Keratinocyte (primary cell): ENCODE measurements around the gene SLC43A3. TPM values are rescaled to one million over a fixed set of nuclear protein-coding genes. Genes with fewer than 3 reads are reported as not detected.
A peak's percentile ranks its signal among the peaks of the same experiment; 100 is the strongest.

ENCODE experiments used
- DNase-seq: peaks from one replicate; pipeline ENCODE4 v3.0.0-alpha.2; 2011; ENCODE audit warnings: low read depth, missing footprints, low spot score
- FAIRE-seq: peaks from 2 replicates; lab custom pipeline; 2011; peaks lifted over from hg19 to GRCh38; lab: Jason Lieb, UNC
- H2AFZ ChIP-seq: 2 replicates; pipeline ENCODE4 v1.6.0; 2012; ENCODE audit warnings: low read length, control low read depth, inconsistent platforms; ENCODE audit not compliant: control insufficient read depth
- H3K27ac ChIP-seq: 2 replicates; pipeline ENCODE4 v1.5.1; 2011; ENCODE audit warnings: low read length; ENCODE audit not compliant: control insufficient read depth, insufficient read depth
- H3K27me3 ChIP-seq: 3 replicates; pipeline ENCODE4 v1.6.0; 2011; ENCODE audit warnings: low read length; ENCODE audit not compliant: control insufficient read depth, insufficient read depth; ENCODE audit errors: extremely low read depth
- H3K36me3 ChIP-seq, 2 experiments: 2 replicates in 1 of 2; 3 replicates in 1 of 2; pipeline ENCODE4 v1.5.1; 2011; ENCODE audit warnings: low read length in 2 of 2, mild to moderate bottlenecking in 1 of 2; ENCODE audit not compliant: control insufficient read depth in 2 of 2, insufficient read depth in 2 of 2; ENCODE audit errors: extremely low read depth in 1 of 2
- H3K4me1 ChIP-seq: 3 replicates; pipeline ENCODE4 v1.5.1; 2011; ENCODE audit warnings: low read length; ENCODE audit not compliant: control insufficient read depth, insufficient read depth; ENCODE audit errors: extremely low read depth
- H3K4me2 ChIP-seq: 3 replicates; pipeline ENCODE4 v1.6.0; 2011; ENCODE audit warnings: low read depth, low read length; ENCODE audit not compliant: control insufficient read depth, insufficient read depth; ENCODE audit errors: extremely low read depth
- H3K4me3 ChIP-seq, 3 experiments: fragments of 200-600 bp in 1 of 3; sonication (generic) in 1 of 3; 2 replicates in 2 of 3; 3 replicates in 1 of 3; pipeline ENCODE4 v1.5.1; 2011 to 2016; ENCODE audit warnings: low read length in 3 of 3, mild to moderate bottlenecking in 3 of 3, control low read depth in 2 of 3, inconsistent platforms in 1 of 3, low read depth in 1 of 3, mixed read lengths in 1 of 3, mixed run types in 1 of 3, moderate library complexity in 1 of 3; ENCODE audit not compliant: control insufficient read depth in 2 of 3, insufficient read depth in 2 of 3; ENCODE audit errors: extremely low read depth in 1 of 3
- H3K79me2 ChIP-seq: 2 replicates; pipeline ENCODE4 v1.6.0; 2012; ENCODE audit warnings: low read length; ENCODE audit not compliant: control insufficient read depth, insufficient read depth
- H3K9ac ChIP-seq: 3 replicates; pipeline ENCODE4 v1.6.0; 2011; ENCODE audit warnings: low read length; ENCODE audit not compliant: control insufficient read depth, insufficient read depth; ENCODE audit errors: extremely low read depth
- H3K9me1 ChIP-seq: 3 replicates; pipeline ENCODE4 v1.6.0; 2011; ENCODE audit warnings: low read length; ENCODE audit not compliant: control insufficient read depth, insufficient read depth; ENCODE audit errors: extremely low read depth
- H3K9me3 ChIP-seq: 2 replicates; pipeline ENCODE4 v1.5.1; 2012; ENCODE audit warnings: low read depth, low read length; ENCODE audit not compliant: control insufficient read depth
- H4K20me1 ChIP-seq: 3 replicates; pipeline ENCODE4 v1.6.0; 2011; ENCODE audit warnings: low read length; ENCODE audit not compliant: control insufficient read depth, insufficient read depth; ENCODE audit errors: extremely low read depth
- EZH2 ChIP-seq: IDR thresholded peaks from one replicate; pipeline ENCODE4 v1.6.1; 2012; ENCODE audit warnings: inconsistent platforms, mild to moderate bottlenecking, low read length, moderate library complexity
- dilution Hi-C: fragments of 300-500 bp; cut with MboI; formaldehyde crosslinking; loops from one replicate; pipeline ENCODE4 v1.7.0; 2020; ENCODE audit warnings: low sequenced_read_pairs; ENCODE audit not compliant: extremely low pct_ligation_motif_present
- polyA plus RNA-seq, 5 experiments: library from polyadenylated mRNA; depleted of rRNA in 3 of 5; stranded (reverse) in 3 of 5; stranded (forward) in 1 of 5; unstranded in 1 of 5; fragments of >200 nt; gene quantifications; 1 replicate in 1 of 5; 2 replicates in 3 of 5; 3 replicates in 1 of 5; pipeline versions ENCODE4 v1.2.1 to v1.2.3, GENCODE V29; 2011 to 2012; ENCODE audit warnings: missing spikeins in 2 of 5, low read depth in 1 of 5, low replicate concordance in 1 of 5
- TF ChIP-seq, protein P1 (sequence below), 3 experiments: IDR thresholded peaks in 1 of 3; conservative IDR thresholded peaks in 1 of 3; optimal IDR thresholded peaks in 1 of 3; 2 replicates in 2 of 3; 3 replicates in 1 of 3; pipeline versions ENCODE3 to v1.5.1; 2011; ENCODE audit warnings: low read length in 3 of 3, mild to moderate bottlenecking in 3 of 3, moderate library complexity in 2 of 3, control low read depth in 1 of 3, inconsistent platforms in 1 of 3; ENCODE audit not compliant: insufficient read depth in 2 of 3; ENCODE audit errors: extremely low read depth in 1 of 3

Gene SLC43A3
- polyA plus RNA-seq, 1 donor (not counting 4 experiments of a cell fraction or from before 2014, with no cell fraction given) = 48.1 TPM

DNA sequence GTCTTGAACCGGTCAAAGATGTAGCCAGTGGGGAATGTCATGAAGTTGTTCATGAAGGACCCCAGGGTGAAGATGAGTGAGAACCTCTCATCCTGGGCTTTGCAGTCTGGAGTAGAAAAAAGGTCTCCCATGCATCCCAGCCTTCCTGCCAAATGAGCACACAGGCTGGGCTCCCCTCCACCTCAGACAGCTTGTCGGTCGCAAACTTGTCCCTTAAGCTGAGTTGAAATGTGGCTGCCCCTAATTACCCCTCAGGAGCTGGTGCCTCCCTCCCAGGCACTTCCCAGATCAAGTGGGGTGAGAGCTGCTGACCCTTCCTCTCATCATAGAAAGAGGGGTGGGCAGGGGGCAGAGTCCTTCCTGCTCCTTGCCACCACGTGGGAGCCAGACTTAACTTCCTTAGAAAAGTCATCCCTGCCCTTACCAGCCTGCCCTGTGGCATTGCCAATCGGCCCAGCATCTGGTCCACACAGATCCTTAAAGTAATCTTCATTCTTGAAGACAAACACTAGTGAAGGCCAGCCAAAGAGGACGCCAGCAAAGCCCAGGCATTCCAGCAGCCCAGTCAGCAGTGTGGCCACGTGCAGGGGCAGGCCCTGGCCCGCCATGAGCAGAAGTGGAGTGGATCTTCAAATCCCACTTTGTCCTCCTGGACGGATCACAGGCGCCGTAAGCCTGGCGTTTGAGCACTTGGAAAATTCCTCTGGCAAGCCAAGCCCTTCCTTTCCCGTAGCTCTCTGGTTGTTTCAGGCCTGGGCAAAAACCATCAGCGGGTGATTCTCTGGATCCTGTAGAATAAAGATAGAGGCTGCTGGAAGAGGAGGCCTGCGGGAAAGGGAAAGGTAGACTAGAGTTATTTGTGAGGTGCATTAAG lies 1.1 kb downstream of the SLC43A3 start:
- FAIRE-seq (peak; percentile 23), DNase-seq (no peak)
- H3K4me2 ChIP-seq = peak overlapping the region; percentile 75

GRCh38 chr11:57424792-57425564 lies 1.9 kb downstream of the SLC43A3 start:
- Histone ChIP-seq H3K27me3 (no peaks in the 10 kb centered on the region), H3K4me2 (peak overlapping the region; percentile 75), H3K4me1 (peaks cover 42% of the 10 kb centered on the region), H3K9me3 (no peaks in the 10 kb centered on the region), H3K27ac (peak overlapping the region; percentile 98), H3K79me2 (peaks cover 36% of the 10 kb centered on the region), H3K9ac (peak overlapping the region; percentile 91), H3K4me3 (peak overlapping the region; percentile 4 to 80 (median 64)), H3K36me3 (peaks cover 1 to 22% of the 10 kb centered on the region in 2 experiments), H3K9me1 (no peaks in the 10 kb centered on the region), H4K20me1 (no peaks in the 10 kb centered on the region), H2AFZ (no peak overlapping the region)
- peak; percentile 86 for DNase-seq
- no peak for TF ChIP-seq EZH2
- TF ChIP-seq, protein P1, sequence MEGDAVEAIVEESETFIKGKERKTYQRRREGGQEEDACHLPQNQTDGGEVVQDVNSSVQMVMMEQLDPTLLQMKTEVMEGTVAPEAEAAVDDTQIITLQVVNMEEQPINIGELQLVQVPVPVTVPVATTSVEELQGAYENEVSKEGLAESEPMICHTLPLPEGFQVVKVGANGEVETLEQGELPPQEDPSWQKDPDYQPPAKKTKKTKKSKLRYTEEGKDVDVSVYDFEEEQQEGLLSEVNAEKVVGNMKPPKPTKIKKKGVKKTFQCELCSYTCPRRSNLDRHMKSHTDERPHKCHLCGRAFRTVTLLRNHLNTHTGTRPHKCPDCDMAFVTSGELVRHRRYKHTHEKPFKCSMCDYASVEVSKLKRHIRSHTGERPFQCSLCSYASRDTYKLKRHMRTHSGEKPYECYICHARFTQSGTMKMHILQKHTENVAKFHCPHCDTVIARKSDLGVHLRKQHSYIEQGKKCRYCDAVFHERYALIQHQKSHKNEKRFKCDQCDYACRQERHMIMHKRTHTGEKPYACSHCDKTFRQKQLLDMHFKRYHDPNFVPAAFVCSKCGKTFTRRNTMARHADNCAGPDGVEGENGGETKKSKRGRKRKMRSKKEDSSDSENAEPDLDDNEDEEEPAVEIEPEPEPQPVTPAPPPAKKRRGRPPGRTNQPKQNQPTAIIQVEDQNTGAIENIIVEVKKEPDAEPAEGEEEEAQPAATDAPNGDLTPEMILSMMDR (optimal IDR thresholded peaks at IDR 0.05 in 1 of 3, IDR thresholded peaks at IDR 0.05 in 1 of 3, conservative IDR thresholded peaks at IDR 0.05 in 1 of 3; ENCODE audit: extremely low read depth in 1 of 3, insufficient read depth in 2 of 3, low read length in 3 of 3) = no peak
- dilution Hi-C loops = no loop called here
- peak; percentile 98 for FAIRE-seq

More for the DNA sequence above, 1.1 kb downstream of the SLC43A3 start:
- peak overlapping the region; percentile 4 to 80 (median 64) for H3K4me3 ChIP-seq
- TF ChIP-seq, protein P1 (optimal IDR thresholded peaks at IDR 0.05 in 1 of 3, IDR thresholded peaks at IDR 0.05 in 1 of 3, conservative IDR thresholded peaks at IDR 0.05 in 1 of 3; ENCODE audit: extremely low read depth in 1 of 3, insufficient read depth in 2 of 3, low read length in 3 of 3) = no peak
- TF ChIP-seq EZH2 = no peak
- H4K20me1 ChIP-seq = no peaks in the 10 kb centered on the region
- no peaks in the 10 kb centered on the region for H3K9me3 ChIP-seq
- peaks cover 0 to 22% of the 10 kb centered on the region in 2 experiments for H3K36me3 ChIP-seq
- H3K27me3 ChIP-seq = no peaks in the 10 kb centered on the region
- H3K9ac ChIP-seq = peak overlapping the region; percentile 91
- no peaks in the 10 kb centered on the region for H3K9me1 ChIP-seq
- peak overlapping the region; percentile 98 for H3K27ac ChIP-seq
- dilution Hi-C loops = no loop called here
- H2AFZ ChIP-seq = no peak overlapping the region
- peaks cover 32% of the 10 kb centered on the region for H3K79me2 ChIP-seq
- peaks cover 42% of the 10 kb centered on the region for H3K4me1 ChIP-seq
